ACHN (cell line): ENCODE measurements around the gene DYNC1I1.

Experiments
- DNase-seq: peaks from one replicate; pipeline ENCODE4 v3.0.0-alpha.2; 2015
- in situ Hi-C: cut with HindIII; loops from 2 replicates; pipeline ENCODE4 v1.10.0; 2017; ENCODE audit warnings: low sequenced_read_pairs, low pct_ligation_motif_present, low pct_unique_long_range_greater_than_20kb

DYNC1I1 gene

DNA sequence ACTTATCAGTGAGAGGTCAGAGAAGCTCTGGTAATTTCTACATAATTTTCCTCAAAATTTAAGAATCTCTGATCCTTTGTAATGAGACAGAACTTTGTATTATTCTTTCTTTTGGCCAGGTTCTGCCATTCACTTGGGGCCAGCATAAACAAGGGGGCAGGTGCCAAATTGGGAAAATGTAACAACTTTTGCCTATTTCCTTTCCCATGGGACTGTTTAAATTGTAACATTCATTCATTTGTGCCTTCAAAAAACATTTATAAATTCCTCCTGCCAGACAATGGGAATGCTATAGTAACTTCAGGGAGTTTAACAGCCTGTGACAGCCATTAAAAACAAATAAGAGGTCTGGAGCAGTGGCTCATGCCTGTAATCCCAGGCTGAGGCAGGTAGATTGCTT lies 12.4 kb downstream of the DYNC1I1 start:
- in situ Hi-C loops = no loop called here
- DNase-seq = no peak

DNA sequence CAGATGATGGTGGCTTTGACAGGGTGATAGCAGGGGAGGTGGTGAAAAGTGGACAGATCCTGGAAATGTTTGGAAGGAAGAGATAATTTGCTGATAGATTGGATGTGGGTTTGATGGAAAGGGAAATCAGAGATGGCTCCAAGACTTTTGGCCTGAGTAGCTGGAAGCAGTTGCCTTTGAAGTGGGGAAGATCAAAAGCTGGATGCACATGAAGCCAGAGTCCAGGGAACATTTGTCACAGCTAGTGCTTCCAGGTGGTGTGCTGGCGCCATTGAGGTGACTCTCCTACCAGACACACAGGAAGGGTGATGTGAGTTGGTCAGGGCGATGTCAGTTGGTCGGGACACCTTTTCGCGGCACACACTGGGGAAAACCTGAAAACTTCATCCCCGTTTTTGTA lies 15.9 kb downstream of the DYNC1I1 start:
- no peak for DNase-seq
- in situ Hi-C loops = no loop called here

DNA sequence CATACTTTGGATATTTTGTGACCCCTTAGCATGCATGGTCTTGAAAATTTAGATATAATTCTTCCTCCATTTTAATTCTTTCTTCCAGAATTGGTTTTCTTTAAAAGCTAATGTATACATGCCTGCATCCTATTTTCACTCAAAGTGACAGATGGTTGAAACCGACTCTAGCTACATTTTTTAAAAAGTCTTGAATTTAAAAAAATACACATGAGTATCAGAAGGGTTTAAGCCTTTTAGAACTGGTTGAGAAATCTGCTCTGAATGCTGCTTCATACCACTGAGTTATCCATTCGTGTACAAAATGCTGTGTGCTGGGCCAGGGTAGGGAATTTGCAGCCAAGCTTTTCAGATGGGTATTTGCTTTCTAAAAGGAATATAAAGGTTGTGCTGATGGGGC lies 16.5 kb downstream of the DYNC1I1 start:
- in situ Hi-C loops = no loop called here

GRCh38 chr7:95793658-95794057 lies 21.3 kb downstream of the DYNC1I1 start:
- DNase-seq = no peak
- in situ Hi-C loops = no loop called here

More for the DNA sequence above, 16.5 kb downstream of the DYNC1I1 start:
- no peak for DNase-seq

DNA sequence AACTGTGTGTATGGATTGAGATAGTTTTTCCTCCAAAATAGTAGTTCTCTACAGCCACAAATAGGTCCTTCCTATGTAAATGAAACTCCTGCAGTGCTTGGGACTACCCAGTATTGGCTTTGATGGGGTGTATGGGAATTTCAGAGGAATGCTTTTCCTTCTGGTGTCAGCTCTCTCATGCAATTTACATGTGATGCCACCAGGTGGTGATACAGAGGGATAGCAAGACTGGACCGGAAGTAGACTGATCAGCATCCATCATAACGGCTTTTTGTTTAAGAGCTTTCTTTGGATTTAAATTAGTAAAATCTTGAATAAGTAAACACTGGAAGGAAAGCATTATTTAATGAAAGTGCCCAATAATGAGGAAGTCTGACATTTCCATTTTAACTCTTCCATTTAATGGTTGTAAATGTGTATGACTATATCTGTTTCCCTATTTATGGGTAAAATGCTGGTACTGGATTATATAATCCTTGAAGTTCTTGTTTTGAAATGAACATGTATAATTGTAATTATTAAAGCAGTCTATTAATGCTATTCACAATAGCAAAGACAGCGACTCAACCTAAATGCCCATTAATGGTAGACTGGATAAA lies 22.7 kb downstream of the DYNC1I1 start:
- in situ Hi-C loops = no loop called here
- DNase-seq = peak; percentile 73

- in situ Hi-C loops = no loop called here
- no peak for DNase-seq
Observed at GRCh38 chr7:95796617-95797016, 24.3 kb downstream of the DYNC1I1 start.

DNA sequence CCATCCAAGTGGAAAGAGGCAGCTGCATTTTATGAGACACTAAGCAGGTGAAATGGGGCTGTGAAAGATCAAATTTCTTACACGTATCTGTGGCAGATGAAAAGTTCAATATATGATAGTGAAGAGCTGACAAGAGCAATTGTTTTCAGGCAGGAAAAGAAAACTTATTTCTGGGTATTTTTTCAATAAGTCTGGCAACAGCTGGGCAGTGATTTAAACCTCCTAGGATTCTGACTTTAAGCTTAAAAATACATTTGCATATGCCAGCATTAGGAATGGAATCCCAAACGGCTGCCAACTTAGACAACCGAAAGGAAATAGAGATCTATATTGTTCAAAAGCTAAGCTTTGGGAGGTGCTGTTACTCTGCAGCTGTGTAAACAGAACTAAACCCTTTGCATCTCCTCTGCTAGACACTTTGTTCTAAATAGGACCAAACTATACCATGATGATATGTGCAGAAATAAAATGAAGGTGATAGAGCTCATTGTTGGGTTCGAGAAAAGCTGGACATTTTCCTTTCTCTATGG lies 26.1 kb downstream of the DYNC1I1 start:
- DNase-seq = no peak
- in situ Hi-C loops = no loop called here

GRCh38 chr7:95800787-95801186 lies 28.4 kb downstream of the DYNC1I1 start:
- in situ Hi-C loops = no loop called here
- DNase-seq = no peak

GRCh38 chr7:95802270-95802669 lies 29.9 kb downstream of the DYNC1I1 start:
- DNase-seq = no peak
- in situ Hi-C loops = no loop called here

- no peak for DNase-seq
- in situ Hi-C loops = no loop called here
Observed at GRCh38 chr7:95804052-95804451, 31.7 kb downstream of the DYNC1I1 start.

DNA sequence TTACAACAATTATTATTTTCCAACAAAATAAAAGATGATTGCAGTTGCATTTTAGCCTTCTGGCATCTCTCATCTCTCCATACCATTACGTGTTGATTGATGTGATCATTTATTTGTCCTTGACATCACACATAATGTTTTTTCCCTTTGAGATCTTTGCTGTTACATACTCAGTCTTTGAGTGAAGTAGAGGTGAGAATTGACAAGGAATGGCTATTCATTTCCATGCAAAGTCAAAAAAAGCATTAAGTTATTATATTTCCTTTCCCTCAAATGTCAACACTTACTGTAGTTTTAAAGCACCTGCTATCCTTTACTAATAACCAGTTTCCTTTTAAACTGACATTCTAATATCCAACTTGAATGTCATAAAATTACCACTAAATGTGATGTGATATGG lies 33.6 kb downstream of the DYNC1I1 start:
- DNase-seq = no peak
- in situ Hi-C loops = no loop called here

GRCh38 chr7:95808396-95808795 lies 36.0 kb downstream of the DYNC1I1 start:
- in situ Hi-C loops = no loop called here
- no peak for DNase-seq

GRCh38 chr7:95811846-95812445 lies 39.6 kb downstream of the DYNC1I1 start:
- DNase-seq = no peak
- in situ Hi-C loops = no loop called here

DNA sequence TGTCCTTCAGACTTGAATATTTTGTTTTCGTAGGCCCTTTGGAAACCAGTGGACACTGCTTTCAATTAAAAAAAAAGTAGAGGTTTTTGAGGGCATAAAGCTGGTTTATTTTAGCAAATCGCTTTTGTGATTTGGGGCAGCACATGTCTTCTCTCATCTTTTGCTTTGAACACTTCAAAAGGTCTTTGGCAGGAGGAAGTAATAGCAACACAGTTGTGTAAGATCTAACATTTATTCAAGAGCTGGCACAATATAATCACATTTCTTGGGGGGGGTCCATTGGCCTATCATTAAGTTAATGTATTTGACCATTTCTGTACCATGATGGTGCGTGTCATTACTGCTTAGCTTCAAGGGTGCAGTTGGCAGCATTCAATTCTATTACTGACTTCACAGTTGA lies 42.4 kb downstream of the DYNC1I1 start:
- in situ Hi-C loops = no loop called here
- no peak for DNase-seq

DNA sequence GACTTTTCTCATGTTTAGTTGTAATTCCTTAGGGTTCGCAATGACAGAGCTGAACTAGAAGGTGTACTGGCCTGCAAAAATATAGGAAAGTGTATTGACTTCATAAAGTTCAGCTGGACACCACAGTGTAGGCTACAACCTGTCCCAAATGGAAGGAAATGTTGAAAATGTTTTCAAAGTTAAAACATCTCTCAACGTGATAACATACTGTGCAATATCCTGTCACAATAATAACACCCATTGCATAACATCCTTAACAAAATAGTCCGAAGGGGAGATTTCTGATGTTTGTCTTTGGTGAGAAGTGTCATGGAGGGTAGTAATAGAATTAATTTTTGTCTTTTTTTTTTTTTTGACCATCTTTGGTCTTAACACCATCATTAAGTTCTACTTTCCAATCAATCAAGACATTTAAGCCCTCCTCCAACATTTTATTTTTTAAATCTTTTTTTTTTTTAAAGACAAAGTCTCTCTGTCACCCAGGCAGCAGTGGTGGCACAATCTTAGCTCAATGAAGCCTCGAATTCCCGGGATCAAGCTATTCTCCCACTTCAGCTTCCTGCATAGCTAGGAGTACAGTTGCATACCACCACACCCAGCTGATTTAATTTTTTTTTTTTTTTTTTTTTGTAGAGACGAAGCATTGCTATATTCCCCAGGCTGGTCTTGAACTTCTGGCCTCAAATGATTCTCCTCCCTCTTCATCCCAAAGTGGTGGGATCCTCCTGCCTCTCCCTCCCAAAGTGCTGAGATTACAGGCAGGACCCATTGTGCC lies 45.7 kb downstream of the DYNC1I1 start:
- in situ Hi-C loops = no loop called here
- no peak for DNase-seq

DNA sequence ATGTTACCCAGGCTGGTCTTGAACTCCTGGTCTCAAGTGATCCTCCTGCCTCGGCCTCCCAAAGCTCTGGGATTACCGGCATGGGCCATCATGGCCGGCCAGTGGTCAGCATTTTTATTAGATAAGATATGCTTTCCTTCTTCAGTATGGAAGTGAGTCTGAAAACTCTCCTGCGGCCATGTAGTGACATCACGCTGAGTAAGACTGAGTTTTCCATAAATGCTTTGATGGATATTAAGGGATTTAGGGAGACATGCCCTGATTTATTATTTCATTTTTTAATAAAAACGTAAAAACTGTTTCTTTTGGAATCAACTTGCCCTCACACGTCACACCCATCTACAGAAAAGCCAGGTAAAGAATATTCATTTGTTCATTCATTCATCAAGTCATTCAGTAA lies 48.4 kb downstream of the DYNC1I1 start:
- in situ Hi-C loops = no loop called here
- no peak for DNase-seq

DNA sequence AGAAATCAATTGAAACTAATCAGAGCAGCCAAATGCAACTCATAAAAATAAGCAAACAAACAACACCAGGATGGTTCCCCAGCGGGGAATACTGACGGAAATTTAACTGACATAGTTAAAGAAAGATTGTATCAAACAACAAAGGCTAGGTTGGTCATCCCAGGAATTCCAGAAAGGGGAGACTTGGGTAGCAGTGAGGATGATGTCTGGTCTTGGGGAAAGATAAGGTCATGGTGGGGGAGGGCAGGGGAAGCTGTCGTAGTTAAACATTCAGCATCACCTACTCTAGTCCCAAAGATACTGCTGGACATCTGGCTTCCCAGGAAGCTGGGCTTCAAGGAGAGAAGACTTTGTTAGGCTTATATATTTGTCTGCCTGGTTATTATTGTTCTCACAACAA lies 50.4 kb downstream of the DYNC1I1 start:
- in situ Hi-C loops = no loop called here
- DNase-seq = no peak

DNA sequence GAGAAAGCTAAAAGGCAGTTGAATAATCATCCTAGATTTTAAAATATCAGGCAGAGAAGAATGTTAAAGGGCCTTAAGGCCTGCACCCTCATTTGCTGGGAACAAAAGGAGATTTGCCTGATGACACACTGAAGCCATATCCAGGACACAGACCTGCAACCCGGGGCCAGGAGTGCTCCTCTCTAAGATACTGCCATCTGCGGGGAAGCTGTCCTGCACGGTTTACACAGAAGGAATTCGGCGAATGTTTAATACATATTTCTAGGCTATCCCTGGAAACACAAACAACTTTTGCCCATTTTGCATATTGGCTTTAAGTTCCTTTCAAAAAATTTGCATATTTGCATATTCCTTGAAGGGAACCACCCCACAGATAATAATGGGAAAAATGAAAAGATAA lies 52.3 kb downstream of the DYNC1I1 start:
- in situ Hi-C loops = no loop called here
- DNase-seq = no peak

- in situ Hi-C loops = no loop called here
- no peak for DNase-seq
Observed at GRCh38 chr7:95828824-95829790, 56.8 kb downstream of the DYNC1I1 start.
